Forelimb muscle (tissue), 1 donor: ENCODE measurements around the gene ITSN1. TPM values are rescaled to one million over a fixed set of nuclear protein-coding genes. Genes with fewer than 3 reads are reported as not detected.
"Not testable (repeated sequence)": the region's sequence is repeated elsewhere in the genome, so short reads cannot be mapped to it uniquely, and the experiment has no call there.

ENCODE experiments used
- DNase-seq: peaks from one replicate; pipeline ENCODE4 v3.0.0-alpha.2; 2013; ENCODE audit warnings: low read depth
- polyA plus RNA-seq: library from polyadenylated mRNA; unstranded; fragments of 120-200 nt; gene quantifications from one replicate; pipeline ENCODE4 v1.2.1, GENCODE V29; 2013; ENCODE audit not compliant: insufficient read length

ITSN1 gene
- polyA plus RNA-seq, 1 donor = 32.7 TPM

DNA sequence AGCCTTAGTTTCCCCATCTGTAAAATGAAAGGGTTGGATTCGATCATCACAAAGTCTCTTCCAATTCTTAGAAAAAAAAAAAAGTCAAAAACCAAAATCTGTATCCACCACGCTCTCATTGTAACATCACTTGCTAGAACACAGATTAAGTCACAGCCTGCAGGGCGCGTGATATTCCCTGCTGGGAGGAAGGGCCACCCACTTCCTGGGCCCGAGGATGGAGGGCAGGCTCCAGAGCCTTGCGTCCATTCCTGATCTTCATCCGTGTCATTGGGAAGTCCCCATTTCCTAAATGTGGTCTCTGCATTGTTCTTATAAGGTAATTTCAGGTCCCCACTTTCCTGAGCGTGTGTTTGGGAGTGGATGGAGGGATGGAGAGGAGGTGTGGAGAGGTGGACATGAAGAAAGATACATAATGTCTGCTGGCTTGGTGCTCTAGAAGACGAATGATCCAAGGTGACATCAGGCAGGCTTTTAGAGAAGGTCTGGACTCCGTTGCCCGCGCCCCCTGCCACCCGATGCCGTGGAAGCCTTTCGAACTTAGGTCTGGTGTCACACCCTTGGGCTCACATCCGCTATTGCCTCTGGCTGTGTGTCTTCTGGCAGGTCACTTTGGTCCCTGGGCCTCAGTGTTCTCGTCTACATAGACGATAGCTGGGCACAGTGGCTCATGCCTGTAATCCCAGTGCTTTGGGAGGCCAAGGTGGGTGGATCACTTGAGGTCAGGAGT is 217.2 kb downstream of the ITSN1 start:
- DNase-seq = no peak

- DNase-seq = no peak
Observed at GRCh38 chr21:33860332-33860879, 218.1 kb downstream of the ITSN1 start.

DNA sequence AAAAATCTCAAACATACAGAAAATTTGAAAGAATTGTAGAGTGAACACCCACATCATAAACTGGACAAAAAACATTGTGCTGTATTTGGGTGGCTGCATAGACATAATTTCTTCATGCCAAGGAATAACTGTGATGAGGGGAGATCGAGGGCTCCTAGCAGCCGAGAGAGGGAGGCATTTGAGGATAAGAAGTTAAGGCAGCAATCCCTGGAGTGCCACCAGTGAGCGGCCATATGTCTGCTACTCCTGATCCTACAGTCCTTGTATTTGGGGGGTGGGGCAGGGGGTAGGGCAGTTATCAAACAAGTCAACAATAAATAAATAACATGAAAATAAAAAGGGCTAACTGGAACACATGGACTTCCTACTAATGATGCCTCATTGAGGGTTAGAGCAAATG is 218.8 kb downstream of the ITSN1 start:
- no peak for DNase-seq

- DNase-seq = not testable (repeated sequence)
Observed at GRCh38 chr21:33863191-33863590, 220.9 kb downstream of the ITSN1 start.

GRCh38 chr21:33864150-33864549 is 221.8 kb downstream of the ITSN1 start:
- DNase-seq = no peak

DNA sequence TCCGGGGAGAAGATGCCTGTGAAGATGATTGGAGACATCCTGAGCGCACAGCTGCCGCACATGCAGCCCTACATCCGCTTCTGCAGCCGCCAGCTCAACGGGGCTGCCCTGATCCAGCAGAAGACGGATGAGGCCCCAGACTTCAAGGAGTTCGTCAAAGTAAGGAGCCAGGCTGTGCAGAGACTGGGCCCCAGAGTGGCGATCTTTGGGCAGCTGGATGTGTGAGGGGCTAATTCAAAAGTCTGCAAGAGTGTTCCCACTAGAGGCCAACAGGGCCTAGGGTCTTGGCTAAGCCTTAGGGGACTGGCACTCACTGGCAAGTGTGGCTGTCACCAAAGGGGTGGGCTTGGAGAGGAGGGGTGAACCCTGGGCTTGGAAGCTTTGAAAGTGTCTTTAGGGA is 222.9 kb downstream of the ITSN1 start:
- DNase-seq = no peak

- no peak for DNase-seq
Observed at GRCh38 chr21:33865996-33866575, 223.8 kb downstream of the ITSN1 start.

- DNase-seq = no peak
Observed at GRCh38 chr21:33866826-33867225, 224.5 kb downstream of the ITSN1 start.

- not testable (repeated sequence) for DNase-seq
Observed at GRCh38 chr21:33867868-33868267, 225.6 kb downstream of the ITSN1 start.

DNA sequence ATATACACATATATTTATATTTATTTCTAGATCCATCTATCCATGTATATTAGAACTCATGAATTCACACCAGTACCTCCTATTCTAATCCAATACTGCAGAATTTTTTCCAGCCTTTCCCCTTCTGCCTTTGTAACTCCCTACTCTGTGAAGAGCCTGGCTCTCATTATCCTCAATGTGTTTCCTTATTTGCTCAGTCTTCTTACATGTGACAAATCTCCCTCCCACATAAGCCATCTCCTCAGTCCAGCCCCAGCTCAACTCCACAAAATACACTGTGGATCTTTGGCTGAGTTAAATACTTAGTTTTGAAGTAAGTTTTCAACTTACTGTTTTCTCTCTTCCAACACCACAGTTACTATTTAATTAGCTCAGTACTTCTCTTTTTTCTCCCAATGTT is 227.6 kb downstream of the ITSN1 start:
- DNase-seq = no peak

DNA sequence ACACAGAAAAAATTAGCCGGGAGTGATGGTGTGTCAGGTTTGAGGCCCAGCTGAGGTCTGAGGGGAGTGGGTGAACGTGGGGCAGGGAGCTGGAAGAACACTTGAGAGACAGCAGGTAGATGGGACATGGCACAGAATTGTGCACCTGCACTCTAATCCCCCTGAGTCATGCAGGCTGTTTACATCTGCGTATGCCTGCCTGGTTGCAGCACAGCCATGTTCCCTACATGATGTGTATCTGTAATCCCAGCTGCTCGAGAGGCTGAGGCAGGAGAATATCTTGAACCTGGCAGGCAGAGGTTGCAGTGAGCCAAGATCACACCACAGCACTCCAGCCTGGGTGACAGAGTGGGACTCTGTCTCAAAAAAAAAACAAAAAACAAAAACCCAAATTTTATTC is 228.5 kb downstream of the ITSN1 start:
- DNase-seq = no peak

GRCh38 chr21:33871171-33871570 is 228.9 kb downstream of the ITSN1 start:
- DNase-seq = no peak

DNA sequence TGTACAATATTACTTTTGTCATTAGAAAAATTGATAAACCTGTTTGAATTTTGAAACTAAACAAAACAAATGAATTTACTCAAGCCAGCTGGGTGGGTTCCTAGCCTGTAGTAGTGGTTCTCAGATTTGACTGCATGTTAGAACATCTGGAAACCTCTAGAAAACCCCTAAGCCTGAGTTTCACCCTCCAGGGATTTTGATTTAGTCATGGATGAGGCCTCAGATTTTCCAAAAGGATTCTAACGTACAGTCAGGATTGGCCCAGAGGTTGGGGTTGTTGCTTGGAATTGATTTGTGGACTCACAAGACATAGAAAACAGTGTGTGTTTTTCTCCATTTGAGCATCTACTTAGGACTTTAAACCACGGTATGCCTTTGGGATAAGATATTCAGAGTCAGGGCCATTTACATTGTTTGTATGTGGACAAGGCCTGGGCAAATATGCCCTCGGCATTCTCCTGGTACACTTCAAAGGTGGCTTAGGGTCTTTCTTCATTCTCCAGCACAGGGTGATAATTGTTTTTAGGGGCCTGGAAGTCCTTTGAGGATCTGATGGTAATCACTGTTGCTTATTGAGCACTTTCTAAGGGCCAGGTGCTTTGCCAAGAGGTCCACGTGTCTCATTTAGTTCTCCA is 230.7 kb downstream of the ITSN1 start:
- no peak for DNase-seq

GRCh38 chr21:33874161-33874560 is 231.9 kb downstream of the ITSN1 start:
- no peak for DNase-seq

- no peak for DNase-seq
Observed at GRCh38 chr21:33875026-33875695, 232.9 kb downstream of the ITSN1 start.

DNA sequence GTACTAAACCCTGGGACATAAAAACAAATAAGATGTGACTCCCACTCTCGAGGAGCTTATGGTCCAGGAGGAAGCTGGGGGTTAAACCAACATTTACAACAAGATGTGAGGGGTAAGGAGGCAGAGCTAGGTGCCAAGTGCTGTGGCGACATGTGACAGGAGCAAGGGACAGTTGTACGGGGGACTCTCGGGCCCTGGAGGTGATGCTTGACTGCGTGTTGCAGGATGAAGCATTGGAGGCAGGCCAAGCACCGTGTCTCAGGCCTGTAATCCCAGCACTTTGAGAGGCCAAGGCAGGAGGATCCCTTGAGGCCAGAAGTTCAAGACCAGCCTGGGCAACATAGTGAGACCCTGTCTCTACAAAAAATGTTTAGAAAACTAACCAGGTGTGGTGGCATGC is 236.5 kb downstream of the ITSN1 start:
- no peak for DNase-seq

DNA sequence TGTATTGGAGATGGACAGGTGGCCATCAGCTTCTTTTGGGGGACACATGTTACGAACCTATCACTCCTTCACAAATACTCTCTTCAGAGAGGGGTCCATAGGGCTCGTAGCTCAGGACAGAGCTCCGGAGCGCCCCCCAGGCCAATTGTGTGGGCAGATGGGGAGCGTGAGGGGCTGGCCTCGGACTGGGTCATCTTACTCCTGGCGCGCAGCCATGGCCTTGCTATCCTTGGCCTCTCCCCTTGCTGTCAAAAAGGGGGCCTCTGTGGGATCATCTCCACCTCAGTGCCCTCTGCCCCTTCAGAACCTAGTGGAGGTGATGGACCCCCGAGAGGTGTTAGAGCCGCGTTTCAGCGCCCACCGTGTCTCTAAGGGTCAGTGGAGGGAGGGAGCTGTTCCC is 238.3 kb downstream of the ITSN1 start:
- DNase-seq = no peak

GRCh38 chr21:33881689-33882440 is 239.6 kb downstream of the ITSN1 start:
- no peak for DNase-seq

DNA sequence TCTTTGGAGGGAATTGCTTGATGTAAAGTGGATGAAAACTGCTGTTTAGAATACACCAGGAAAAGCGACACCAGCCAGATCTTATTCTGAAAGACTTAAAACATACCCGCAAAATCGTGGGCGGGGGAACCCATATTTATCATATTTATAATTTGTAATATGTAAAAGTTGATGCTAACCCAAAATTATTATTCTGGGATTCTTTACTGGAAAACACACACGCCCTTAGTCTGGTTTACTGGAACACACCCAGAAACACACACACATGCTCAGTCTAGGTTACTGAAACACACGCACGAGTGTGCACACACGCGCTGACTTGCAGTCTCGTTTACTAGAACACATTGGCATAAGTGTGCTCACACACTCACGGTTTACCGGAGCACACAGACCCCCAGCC is 240.8 kb downstream of the ITSN1 start:
- DNase-seq = no peak

DNA sequence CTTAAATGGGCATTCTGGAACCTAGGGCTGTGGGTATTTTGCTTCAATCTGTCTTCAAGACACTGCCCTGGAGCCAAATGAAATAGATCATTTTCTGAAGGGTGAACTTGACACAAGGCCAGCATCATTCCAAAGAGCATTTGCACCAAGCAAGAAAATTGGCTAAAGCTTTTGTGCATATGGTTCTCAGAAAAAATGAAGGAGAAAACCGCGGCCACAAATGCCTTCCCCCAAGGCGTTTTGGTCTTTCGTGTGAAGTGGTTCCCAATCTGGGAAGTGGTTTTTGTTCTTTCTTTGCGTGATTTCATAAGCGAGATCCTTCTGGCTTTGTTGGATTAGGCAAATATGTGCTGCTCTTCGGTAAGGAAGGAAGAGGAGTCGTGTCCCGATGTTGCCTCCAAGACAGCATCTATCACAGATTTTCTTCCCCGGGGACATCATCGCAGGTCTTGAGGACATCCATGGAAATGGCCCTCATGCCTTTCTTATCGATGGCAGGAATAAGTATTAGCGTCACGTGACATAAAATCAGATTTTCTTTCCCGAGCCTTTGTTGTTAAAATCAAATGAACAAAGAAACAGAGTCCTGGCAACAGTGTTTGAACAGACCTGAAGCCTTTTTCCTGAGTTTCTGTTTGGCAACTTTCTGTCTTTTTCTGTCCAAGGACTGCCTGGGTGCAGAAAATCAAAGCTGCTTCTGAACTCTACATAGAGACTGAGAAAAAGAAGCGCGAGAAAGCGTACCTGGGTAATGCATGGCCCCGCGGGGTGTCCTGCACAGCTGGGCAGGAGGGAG is 242.3 kb downstream of the ITSN1 start:
- DNase-seq = no peak

GRCh38 chr21:33885172-33885514 is 242.8 kb downstream of the ITSN1 start:
- DNase-seq = no peak
